Activated T-helper 1 cell treated with anti-CD3 and anti-CD28 coated beads, Interleukin-2, amount 50 U/mL, for 16 hours (primary cell): Measurements from ENCODE around the gene SMTN.
"Not testable (repeated sequence)": the region's sequence is repeated elsewhere in the genome, so short reads cannot be mapped to it uniquely, and the experiment has no call there.

ENCODE experiments used
- DNase-seq, 2 donors: peaks; one replicate each; pipeline ENCODE4 v3.0.0-alpha.2; 2020; ENCODE audit warnings: low read depth in 1 of 2, low spot score in 1 of 2

SMTN gene

GRCh38 chr22:31089160-31090100 lies 8.3 kb downstream of the SMTN start:
- DNase-seq = no peak

GRCh38 chr22:31090217-31091085 lies 9.3 kb downstream of the SMTN start:
- no peak for DNase-seq

DNA sequence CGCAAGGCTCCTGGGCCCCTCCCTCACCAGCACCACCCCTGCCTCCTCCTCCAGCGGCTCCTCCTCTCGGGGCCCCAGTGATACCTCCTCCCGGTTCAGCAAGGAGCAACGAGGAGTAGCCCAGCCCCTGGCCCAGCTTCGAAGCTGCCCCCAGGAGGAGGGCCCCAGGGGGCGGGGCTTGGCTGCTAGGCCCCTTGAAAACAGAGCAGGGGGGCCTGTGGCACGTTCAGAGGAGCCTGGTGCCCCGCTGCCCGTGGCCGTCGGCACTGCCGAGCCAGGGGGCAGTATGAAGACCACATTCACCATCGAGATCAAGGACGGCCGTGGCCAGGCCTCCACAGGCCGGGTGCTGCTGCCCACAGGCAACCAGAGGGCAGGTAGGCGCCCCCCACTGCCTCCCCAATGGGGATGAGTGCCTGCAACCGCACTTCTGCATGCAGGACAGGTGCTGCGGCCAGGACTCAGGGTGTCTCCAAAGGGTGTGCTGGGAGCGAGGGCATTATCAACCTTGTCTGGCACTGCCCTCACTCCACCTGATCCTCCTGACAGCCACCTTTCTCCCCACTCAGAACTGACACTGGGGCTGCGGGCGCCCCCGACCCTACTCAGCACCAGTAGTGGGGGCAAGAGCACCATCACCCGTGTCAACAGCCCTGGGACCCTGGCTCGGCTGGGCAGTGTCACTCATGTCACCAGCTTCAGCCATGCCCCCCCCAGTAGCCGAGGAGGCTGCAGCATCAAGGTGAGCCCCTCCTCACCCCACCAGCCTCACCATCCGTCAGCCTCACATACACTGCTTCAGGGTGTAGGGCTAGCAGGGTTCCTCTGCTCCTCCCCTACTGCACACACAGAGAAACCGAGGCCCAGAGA lies 10.2 kb downstream of the SMTN start:
- no peak for DNase-seq

- DNase-seq = no peak
Observed at GRCh38 chr22:31092161-31092560, 11.0 kb downstream of the SMTN start.

DNA sequence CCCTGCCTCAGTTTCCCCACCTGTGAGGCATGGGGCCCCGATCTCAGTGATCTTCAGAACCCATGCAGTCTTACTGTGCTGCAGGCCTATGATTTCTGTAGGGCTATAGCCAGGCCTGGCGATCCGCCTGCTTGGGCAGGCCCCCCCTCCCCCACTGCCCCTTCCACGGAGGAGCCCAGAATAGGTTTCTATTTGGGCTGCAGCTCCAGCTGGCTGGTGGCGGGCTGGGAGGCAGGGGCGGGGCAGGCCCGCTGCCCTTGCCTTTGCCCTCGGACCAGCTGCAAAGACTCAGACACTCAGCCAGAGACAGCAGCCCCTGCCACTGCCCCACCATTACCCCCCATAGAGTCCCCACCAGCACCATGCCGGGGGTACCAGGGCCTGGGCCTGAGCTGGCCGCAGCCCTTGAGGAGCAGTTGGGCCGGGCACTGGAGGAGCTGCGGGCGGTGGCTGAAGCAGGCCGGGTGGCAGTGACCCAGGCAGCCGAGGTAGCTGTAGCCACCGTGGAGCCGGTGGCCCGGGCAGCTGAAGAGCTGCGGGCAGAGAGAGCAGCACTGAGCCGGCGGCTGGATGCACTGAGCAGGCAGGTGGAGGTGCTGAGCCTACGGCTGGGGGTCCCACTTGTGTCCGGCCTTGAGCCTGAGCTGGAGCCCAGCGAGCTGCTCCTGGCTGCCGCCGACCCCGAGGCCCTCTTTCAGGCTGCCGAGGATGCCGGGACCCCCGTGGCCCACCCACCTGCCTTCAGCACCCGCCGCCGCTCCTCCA lies 12.2 kb downstream of the SMTN start:
- DNase-seq = no peak

- no peak for DNase-seq
Observed at GRCh38 chr22:31094021-31094551, 13.0 kb downstream of the SMTN start.

DNA sequence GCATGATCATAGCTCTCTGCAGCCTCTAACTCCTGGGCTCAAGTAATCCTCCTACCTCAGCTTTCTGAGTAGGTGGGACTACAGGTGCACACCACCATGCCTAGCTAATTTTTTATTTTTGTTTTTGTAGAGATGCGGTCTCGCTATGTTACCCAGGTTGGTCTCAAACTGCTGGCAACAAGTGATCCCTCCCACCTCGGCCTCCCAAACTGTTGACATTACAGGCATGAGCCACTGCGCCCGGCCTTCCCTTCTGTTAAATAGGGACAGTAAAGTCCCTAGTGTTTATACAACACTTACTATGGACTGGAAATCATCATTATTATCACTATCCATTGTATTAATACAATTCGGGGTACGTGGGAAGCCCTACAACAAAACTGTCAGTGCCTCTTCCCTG lies 13.6 kb downstream of the SMTN start:
- no peak for DNase-seq

DNA sequence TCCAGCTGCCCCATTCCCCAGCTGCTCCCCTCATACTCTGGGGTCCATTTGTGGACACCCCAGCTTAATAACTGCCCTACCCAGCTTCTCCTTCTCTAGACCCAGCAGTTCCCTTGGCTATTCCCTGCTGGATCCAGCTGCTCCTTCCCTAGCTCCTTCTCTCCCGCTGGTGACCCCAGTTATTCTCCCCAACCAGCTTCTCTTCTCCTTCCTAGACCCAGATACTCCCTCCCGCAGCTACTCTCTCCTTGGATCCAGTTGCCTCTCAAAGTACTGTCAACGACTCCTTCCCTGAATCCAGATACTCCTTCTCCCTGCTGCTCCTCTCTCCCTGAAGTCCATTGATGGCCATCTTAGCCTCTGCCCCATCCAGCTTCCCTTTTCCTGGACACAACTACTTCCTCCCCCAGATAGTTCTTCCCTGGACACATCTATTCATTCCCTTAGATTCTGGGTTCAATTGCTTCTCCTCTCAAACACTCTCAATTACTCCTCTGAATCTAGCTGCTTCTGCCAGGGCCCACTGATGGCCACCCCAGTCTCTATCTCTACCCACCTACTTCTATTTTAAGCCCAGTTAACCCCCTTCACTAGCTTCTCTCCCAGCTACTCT lies 14.6 kb downstream of the SMTN start:
- no peak for DNase-seq

DNA sequence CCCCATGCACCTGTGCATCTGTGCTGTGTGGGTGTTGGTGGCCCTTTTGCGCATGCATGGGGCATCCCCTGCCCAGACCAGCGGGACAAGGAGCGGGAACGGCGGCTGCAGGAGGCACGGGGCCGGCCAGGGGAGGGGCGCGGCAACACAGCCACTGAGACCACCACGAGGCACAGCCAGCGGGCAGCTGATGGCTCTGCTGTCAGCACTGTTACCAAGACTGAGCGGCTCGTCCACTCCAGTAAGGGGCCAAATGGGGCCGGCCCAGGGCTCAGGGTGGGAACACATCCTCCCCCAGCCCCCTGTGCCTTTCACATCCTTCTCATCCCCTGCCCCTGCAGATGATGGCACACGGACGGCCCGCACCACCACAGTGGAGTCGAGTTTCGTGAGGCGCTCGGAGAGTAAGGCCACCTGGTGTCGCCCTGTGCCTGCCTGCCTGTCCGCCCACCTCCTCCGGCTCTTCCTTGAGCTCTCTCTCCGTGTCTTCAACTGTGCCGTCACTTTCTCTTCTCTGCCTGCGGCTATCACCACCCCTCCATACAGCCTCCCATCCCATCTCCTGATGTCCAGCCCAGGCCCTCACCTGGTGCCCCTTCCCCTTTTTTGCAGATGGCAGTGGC lies 15.7 kb downstream of the SMTN start:
- DNase-seq = no peak

GRCh38 chr22:31097539-31097938 lies 16.4 kb downstream of the SMTN start:
- DNase-seq = not testable (repeated sequence)

DNA sequence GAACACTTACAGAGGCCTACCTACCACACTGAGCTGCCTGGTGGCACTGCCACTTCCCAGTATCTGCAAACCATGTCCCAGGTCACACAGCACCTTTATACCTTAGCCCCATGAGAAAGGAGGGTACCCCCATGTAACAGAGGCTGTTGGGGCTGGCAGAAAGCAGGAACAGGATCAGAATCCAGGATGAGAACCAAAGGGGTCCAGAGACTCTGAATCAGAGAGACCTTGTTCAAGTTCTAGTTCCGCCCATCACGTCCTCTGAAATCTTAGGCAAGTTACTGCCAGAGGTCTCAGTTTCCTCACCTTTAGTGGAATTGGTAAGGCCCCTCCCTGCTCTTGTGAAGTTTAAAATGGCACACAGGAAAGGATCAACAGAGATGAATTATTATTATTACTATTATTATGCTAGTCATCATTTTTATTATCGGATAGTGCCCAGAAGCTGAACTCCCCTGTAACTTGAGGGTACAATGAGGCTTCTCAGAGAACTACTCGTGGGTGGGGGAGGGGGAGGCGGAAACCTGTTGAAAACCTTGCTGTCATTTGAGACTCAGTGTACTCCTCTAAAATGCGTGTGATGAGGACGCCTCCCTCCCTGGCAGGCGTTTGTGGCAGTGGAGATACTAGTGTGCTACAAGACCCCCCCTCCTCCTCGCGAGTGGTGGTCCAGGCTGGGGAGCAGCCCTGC lies 17.0 kb downstream of the SMTN start:
- DNase-seq = no peak

- DNase-seq = no peak
Observed at GRCh38 chr22:31098632-31099110, 17.6 kb downstream of the SMTN start.

DNA sequence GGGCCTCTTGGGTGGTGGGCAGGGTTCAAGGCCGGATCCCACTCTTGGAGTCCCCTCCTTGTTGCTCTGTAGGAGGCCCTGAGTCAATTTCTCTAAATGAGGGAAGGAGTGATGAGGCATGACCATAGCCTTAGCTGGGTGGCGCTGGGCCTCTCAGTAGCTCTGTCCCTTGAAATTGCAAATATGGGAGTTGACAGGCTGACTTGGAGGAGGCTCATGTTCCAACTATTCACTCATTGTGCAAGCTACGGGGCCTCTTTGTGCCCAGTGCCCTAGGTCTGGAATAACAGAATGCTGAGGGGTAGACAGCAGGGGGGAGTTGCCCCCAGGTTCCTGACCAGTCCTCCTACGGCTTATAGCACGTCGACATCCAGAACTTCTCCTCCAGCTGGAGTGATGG lies 18.3 kb downstream of the SMTN start:
- DNase-seq = no peak

- DNase-seq = no peak
Observed at GRCh38 chr22:31099841-31100761, 19.0 kb downstream of the SMTN start.

- no peak for DNase-seq
Observed at GRCh38 chr22:31100762-31101525, 19.8 kb downstream of the SMTN start.

DNA sequence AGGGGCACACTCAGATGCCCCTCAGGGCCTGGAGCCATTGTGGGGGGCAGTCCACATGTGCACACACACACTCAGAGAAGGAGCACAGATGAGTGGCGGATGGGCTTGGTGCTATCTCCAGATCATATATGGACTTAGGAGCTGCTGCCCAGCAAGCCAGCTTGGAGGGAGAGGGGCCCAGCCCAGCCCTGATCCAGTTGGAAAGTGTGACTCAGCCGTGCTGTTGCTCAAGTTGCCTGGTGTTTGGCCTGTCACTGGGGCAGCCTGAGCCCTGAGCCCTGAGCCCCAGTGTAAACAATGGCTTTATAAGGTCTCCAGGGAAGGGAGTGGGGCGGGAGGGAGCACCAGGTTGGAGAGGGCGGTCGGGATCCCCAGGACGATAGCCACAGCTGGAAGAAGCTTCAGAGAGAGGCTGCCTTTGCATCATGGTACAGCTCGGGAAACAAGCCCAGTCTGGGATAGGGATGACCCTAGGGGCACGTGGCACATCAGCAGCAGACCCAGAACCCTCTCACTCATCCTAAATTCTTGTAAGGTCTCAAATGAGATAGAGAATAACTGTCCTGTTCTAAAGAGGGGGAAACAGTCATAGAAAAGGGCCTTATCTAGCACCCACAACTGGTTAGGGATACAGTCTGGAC lies 21.4 kb downstream of the SMTN start:
- no peak for DNase-seq
